GM21360 (cell line): ENCODE measurements around the gene DNAJC25.

ENCODE experiments used
- ATAC-seq: cut with Tn5 transposase; IDR thresholded peaks from one replicate; pipeline ENCODE4 v1.9.1; 2021; ENCODE audit warnings: mild to moderate bottlenecking, moderate library complexity; ENCODE audit not compliant: unreplicated experiment

Gene DNAJC25

DNA sequence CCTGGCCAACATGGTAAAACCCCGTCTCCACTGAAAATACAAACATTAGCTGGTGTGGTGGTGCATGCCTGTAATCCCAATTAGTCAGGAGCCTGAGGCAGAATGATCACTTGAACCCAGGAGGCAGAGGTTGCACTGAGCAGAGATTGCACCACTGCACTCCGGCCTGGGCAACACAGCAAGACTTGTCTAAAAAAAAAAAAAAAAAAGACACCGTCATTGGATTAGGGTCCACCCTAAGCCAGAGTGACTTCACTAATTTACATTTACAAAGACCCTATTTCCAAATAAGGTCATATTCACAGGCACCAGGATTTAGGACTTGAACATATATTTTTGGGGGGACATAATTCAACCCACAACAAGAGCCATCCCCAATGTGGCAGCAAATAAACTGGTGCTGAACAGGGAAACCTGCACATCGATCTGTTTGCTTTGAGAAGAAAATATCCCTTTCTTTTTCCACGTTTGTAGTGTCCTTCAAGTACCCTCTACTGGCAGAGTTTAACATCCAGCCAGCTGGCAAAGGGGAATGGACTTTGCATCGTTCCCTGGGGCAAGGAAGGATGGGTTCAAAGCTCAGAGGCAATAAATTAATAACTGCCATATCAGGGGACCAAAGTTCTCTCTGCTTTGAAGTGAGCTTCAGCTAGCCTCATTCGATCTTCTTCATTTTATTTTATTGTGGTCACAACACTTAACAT is 3.7 kb upstream of the DNAJC25 start:
- ATAC-seq: no peak

DNA sequence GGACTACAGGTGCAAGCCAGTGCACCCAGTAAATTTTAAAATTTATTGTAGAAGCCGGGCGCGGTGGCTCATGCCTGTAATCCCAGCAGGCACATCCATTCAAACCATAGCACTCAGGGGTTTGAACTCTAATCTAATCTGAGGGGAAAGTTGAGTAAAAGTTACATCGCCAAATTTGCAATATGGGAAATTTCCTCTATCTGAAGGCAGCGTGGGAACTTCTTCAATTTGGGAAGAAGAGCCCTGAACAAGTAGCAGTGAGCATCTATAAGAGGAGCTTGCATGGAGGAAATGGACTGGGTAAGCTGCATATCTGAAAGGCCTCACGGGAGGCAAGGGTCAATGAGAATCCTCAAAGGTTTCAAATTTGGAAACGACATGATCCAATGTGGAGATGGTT is 2.7 kb upstream of the DNAJC25 start:
- ATAC-seq: no peak

GRCh38 chr9:111630182-111630963 is 761 bp upstream of the DNAJC25 start:
- peak; percentile 26 for ATAC-seq

- ATAC-seq: no peak
Observed at GRCh38 chr9:111630964-111631213, 245 bp upstream of the DNAJC25 start.

GRCh38 chr9:111632060-111632459 is 926 bp downstream of the DNAJC25 start:
- ATAC-seq: no peak

DNA sequence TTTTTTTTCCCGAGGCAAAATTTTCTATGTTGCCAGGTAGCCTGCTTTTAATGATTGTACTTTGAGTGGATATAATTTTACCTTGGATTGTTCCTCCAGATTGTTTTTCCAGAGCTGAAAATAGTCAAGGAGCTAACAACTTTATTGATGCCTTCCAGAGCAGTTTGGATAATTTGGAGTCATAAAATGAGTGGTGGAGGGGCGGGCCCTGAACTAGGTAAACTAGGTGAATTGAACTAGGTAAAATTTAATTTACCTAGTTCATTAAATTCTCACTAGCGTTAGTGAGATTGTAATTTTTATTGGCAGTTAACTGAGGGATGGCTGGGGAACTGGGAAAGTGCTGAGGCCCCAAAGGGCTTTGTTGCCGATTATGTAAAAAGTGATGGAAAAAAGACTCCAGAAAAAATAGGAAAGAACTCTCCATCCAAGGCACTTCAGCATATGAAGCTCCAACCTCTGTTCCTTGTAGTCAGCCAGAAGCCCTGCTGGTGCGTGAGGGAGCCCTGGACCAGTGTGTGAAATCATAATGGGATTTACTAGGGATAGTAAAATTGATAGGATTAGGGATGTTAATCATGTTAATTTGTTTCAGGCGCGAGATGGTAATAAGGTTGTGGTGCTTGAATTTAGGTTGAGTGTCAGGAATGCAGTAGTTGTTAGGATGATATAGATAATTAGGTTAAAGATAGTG is 1.7 kb downstream of the DNAJC25 start:
- no peak for ATAC-seq

- ATAC-seq: no peak
Observed at GRCh38 chr9:111633389-111633736, 2.2 kb downstream of the DNAJC25 start.

DNA sequence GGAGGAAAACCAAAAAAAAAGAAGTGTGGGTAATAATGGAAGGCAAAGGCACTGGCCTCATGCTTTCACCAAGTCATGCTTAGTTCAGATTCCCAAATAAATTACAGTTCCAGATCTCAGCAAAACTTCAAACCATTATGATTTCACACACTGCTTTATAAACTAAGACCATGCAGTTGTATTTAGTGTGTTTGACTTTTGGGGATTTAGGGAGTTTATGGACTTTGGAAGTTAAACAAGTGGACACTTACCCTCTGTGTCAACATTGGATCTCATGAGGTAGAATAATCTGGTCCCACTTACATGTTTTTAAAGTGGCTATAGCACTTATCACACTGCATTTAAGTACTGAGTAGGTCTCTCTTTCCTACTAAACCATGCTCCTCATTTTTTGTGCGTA is 3.7 kb downstream of the DNAJC25 start:
- ATAC-seq: no peak

DNA sequence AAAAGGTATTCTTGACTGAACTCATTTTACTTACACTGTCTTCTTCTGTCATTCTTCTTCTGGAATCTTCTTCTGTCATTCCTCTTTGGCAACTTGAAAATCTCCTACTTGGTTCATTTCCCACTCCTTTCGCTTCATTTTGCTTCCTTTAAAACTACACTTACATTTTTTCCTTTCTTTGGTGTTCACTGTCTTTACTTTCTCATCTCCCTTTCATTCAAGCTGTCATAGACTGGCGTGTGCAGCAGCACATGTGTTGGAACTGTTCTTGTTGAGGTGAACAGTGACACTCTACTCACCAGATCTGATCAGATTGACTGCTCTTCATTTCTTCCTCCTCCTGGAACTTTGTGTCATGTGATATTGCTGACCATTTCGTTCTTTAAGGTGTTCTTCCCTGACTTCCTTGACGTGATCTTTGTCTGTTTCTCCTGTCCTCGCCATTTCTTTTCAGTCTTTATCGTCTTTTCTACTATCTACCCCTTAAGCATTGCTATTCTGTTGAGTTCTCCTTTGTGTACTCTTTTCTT is 6.4 kb downstream of the DNAJC25 start:
- ATAC-seq: no peak

DNA sequence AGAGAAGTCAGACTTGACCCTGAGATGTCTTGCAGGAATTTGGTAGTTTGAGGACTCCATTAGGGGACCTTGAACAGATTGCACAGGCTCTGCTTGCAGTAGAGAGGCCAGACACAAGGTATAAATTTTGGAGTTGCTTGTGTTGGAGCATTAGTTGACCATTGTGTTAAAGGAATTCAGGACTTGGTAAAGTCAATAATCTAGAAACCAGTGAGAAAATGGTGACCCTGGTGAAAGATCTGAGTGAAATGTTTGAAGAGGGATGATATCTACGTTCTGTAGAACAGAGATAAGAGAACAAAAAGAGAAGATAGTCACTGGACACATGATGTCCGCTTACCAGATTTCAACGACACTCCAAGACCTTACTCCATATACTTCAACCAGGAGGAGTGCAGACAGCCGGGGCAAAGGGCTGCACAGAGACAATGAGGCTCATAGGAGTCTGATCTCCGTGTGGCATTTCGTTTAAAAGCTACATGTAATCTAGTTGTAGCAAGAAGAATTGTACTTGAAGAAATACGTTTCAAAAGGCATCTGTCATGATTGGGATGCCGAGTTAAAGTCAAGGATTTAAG is 13.2 kb downstream of the DNAJC25 start:
- no peak for ATAC-seq

- no peak for ATAC-seq
Observed at GRCh38 chr9:111645806-111646205, 14.7 kb downstream of the DNAJC25 start.

- no peak for ATAC-seq
Observed at GRCh38 chr9:111646417-111646816, 15.3 kb downstream of the DNAJC25 start.

GRCh38 chr9:111648066-111648465 is 16.9 kb downstream of the DNAJC25 start:
- no peak for ATAC-seq

DNA sequence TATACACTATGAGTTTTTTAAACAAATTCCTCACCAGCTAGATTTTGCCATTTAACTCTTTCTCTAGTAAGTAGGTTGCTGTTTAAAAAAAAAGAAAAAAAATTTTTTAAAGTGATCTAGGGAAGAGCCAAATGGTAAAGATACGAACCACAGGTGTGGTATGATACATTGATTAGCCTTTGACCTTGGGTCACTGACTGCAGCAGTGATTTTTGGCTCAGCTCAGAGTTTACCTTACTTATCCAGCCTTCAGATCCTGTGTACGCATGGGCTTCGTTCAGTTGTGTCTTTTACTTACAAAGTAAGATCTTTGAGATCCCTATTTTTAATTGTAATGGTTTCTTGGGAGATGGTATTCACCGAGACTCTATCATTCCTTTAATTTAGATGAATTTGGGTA is 17.9 kb downstream of the DNAJC25 start:
- no peak for ATAC-seq

DNA sequence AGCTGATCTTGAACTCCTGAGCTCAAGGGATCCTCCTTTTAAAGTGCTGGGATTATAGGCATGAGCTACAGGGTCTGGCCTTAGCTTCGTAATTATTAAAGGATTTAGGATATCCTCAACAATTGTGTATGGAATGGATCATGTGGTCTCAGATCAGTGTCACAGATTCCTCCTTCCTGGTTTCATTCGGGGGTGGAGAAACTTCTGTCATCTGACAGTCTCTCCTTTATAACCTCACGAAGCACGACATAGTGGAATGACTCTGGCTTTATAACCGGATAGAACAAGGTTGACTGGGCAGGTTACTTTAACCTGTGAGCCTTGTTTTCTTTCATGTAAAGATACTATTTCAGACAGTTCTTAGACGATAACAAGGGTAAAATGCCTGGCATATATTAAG is 25.9 kb downstream of the DNAJC25 start:
- no peak for ATAC-seq

- ATAC-seq: no peak
Observed at GRCh38 chr9:111658943-111659342, 27.8 kb downstream of the DNAJC25 start.

GRCh38 chr9:111659691-111660090 is 28.6 kb downstream of the DNAJC25 start:
- no peak for ATAC-seq

GRCh38 chr9:111661150-111661801 is 30.1 kb downstream of the DNAJC25 start, which contains the start of gene GNG10:
Gene GNG10, plus strand, starts transcription at chr9:111661605. Its CDS starts 30 bp downstream, at chr9:111661635.
- peak; percentile 80 for ATAC-seq

- ATAC-seq: peak; percentile 29
Observed at GRCh38 chr9:111661802-111662521, 30.8 kb downstream of the DNAJC25 start.

GRCh38 chr9:111662576-111663300 is 31.6 kb downstream of the DNAJC25 start:
- ATAC-seq: no peak
